ENCODE results near the gene CTBP2.

DNA sequence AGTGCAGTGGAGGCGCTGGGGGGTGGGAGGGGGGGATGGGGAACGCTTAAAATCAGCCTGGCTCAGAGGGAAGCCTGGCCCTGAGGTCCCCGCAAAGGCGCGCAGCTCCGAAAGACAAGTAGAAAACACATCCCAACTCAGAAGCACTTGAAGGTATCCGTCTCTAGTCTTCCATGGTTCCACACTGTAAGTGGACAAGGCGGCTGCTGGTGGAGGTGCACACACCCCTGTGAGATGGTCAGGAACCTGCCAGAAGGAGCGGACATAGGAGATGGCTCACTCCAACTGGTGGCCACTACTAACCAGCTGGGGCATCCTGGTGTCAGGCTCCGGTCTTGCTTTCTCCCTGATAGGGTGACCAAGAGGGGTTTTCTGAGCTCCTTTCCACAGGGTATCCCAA lies 41.7 kb downstream of the CTBP2 start:
- TF ChIP-seq, protein P1, sequence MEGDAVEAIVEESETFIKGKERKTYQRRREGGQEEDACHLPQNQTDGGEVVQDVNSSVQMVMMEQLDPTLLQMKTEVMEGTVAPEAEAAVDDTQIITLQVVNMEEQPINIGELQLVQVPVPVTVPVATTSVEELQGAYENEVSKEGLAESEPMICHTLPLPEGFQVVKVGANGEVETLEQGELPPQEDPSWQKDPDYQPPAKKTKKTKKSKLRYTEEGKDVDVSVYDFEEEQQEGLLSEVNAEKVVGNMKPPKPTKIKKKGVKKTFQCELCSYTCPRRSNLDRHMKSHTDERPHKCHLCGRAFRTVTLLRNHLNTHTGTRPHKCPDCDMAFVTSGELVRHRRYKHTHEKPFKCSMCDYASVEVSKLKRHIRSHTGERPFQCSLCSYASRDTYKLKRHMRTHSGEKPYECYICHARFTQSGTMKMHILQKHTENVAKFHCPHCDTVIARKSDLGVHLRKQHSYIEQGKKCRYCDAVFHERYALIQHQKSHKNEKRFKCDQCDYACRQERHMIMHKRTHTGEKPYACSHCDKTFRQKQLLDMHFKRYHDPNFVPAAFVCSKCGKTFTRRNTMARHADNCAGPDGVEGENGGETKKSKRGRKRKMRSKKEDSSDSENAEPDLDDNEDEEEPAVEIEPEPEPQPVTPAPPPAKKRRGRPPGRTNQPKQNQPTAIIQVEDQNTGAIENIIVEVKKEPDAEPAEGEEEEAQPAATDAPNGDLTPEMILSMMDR (IDR thresholded peaks at IDR 0.05), result no peak
- TF ChIP-seq POLR2A (IDR thresholded peaks at IDR 0.05), result no peak
